GM12878 (cell line): ENCODE measurements around the gene PRF1. TPM values are rescaled to one million over a fixed set of nuclear protein-coding genes. Genes with fewer than 3 reads are reported as not detected.

Source experiments
- ATAC-seq: fragments of 200-7000 bp; cut with Tn5 transposase; 3 replicates; pipeline ENCODE4 v1.9.1; 2020; ENCODE audit warnings: mild to moderate bottlenecking, moderate library complexity
- BruUV-seq: library from RNA; stranded (reverse); fragments of 400-500 nt; replicated peaks from 2 replicates; lab custom pipeline; 2021; lab: Mats Ljungman, UMichigan
- CTCF ChIA-PET: fragments of 300-600 bp; sonication (Branson Sonifier 250); formaldehyde crosslinking; extraction: SDS; loops from one replicate; lab custom pipeline; 2021; ENCODE audit warnings: inconsistent platforms; lab: Yijun Ruan, JAX
- POLR2A ChIA-PET: fragments of 350-600 bp; formaldehyde crosslinking; extraction: SDS; loops from one replicate; lab custom pipeline; 2021; ENCODE audit warnings: inconsistent platforms; lab: Charles Lee
- RAD21 ChIA-PET: fragments of 300-600 bp; sonication (Branson Sonifier 250); formaldehyde crosslinking; loops from one replicate; lab custom pipeline; 2023; ENCODE audit warnings: antibody characterized with exemption; ENCODE audit not compliant: unreplicated experiment; lab: Charles Lee
- SMC1A ChIA-PET: fragments of 300-600 bp; sonication (Branson Sonifier 250); formaldehyde crosslinking; loops from one replicate; lab custom pipeline; 2023; ENCODE audit not compliant: unreplicated experiment, uncharacterized antibody; lab: Charles Lee
- DNase-seq: peaks from one replicate; pipeline ENCODE4 v3.0.0-alpha.2; 2011; ENCODE audit warnings: low read depth, low spot score
- FAIRE-seq: peaks from 3 replicates; lab custom pipeline; 2011; peaks lifted over from hg19 to GRCh38; lab: Jason Lieb, UNC
- H2AFZ ChIP-seq: 2 replicates; pipeline ENCODE4 v1.6.0; 2011; ENCODE audit warnings: low read depth, low read length, control low read depth; ENCODE audit not compliant: control insufficient read depth
- H3K27ac ChIP-seq: 2 replicates; pipeline ENCODE4 v1.5.1; 2011; ENCODE audit warnings: control low read depth; ENCODE audit not compliant: control insufficient read depth, insufficient read depth
- H3K27me3 ChIP-seq, 2 experiments: replicated peaks in 1 of 2; 2 replicates each; pipeline versions ENCODE4 v1.6.0 to v1.6.1; 2011; ENCODE audit warnings: low read length in 1 of 2; ENCODE audit not compliant: control insufficient read depth in 2 of 2, insufficient read depth in 2 of 2
- H3K36me3 ChIP-seq, 2 experiments: 2 replicates each; pipeline ENCODE4 v1.5.1; 2011; ENCODE audit warnings: low read length in 1 of 2; ENCODE audit not compliant: control insufficient read depth in 2 of 2, insufficient read depth in 2 of 2
- H3K4me1 ChIP-seq: 2 replicates; pipeline ENCODE4 v1.6.1; 2011; ENCODE audit warnings: mild to moderate bottlenecking, low read length, moderate library complexity, mixed read lengths; ENCODE audit not compliant: control insufficient read depth, insufficient read depth
- H3K4me2 ChIP-seq: 2 replicates; pipeline ENCODE4 v1.6.0; 2011; ENCODE audit warnings: control low read depth; ENCODE audit not compliant: control insufficient read depth, insufficient read depth
- H3K4me3 ChIP-seq: fragments of 200-600 bp; sonication (generic); 2 replicates; pipeline ENCODE4 v1.5.1; 2016
- H3K79me2 ChIP-seq: 2 replicates; pipeline ENCODE4 v1.6.0; 2011; ENCODE audit warnings: low read length; ENCODE audit not compliant: control insufficient read depth, insufficient read depth
- H3K9ac ChIP-seq: 2 replicates; pipeline ENCODE4 v1.8.0; 2011; ENCODE audit warnings: low read length, control low read depth, mixed read lengths; ENCODE audit not compliant: control insufficient read depth, insufficient read depth
- H3K9me3 ChIP-seq: replicated peaks from 3 replicates; pipeline ENCODE4 v1.5.1; 2011; ENCODE audit warnings: mild to moderate bottlenecking, low read length; ENCODE audit not compliant: control insufficient read depth, insufficient read depth
- H4K20me1 ChIP-seq: 2 replicates; pipeline ENCODE4 v1.6.0; 2011; ENCODE audit not compliant: control insufficient read depth, insufficient read depth
- CEBPB ChIP-seq, 2 experiments: fragments of 150-350 bp in 1 of 2; IDR thresholded peaks; 2 replicates each; pipeline ENCODE4 v1.6.1; 2012 to 2014; ENCODE audit warnings: low read depth in 2 of 2, low read length in 2 of 2, borderline replicate concordance in 1 of 2, inconsistent platforms in 1 of 2
- MXI1 ChIP-seq: fragments of 150-350 bp; IDR thresholded peaks from 2 replicates; pipeline ENCODE4 v1.6.1; 2011; ENCODE audit warnings: low read depth, mild to moderate bottlenecking, inconsistent platforms, low read length, improper control_type of control experiment
- ZSCAN29 ChIP-seq: fragments of 450-650 bp; IDR thresholded peaks from 2 replicates; pipeline ENCODE4 v1.6.1; 2017; ENCODE audit warnings: mild to moderate bottlenecking, moderate library complexity
- WGBS: methylation state at CpG from one replicate; pipeline ENCODE4 v1.1.6; 2016; ENCODE audit warnings: low lambda C conversion rate; ENCODE audit not compliant: insufficient replicate concordance, insufficient coverage; ENCODE audit errors: missing lambda C conversion rate; 5-methylcytosine and 5-hydroxymethylcytosine counted together
- in situ Hi-C: fragments of 300-500 bp; cut with MboI; formaldehyde crosslinking; loops from 9 replicates; pipeline ENCODE4 v1.14.3; 2018; ENCODE audit warnings: mixed read lengths
- intact Hi-C: fragments of 100-400 bp; cut with micrococcal nuclease; formaldehyde crosslinking; loops from one replicate; pipeline ENCODE4 v1.14.2; 2022; ENCODE audit not compliant: unreplicated experiment
- polyA plus RNA-seq, 11 experiments: library from polyadenylated mRNA; depleted of rRNA in 4 of 11; unstranded in 6 of 11; stranded (reverse) in 5 of 11; fragments of >200 nt; fragmentation: Nextera tagmentation in 4 of 11; fragmentation: Illumina TruSeq in 1 of 11; extraction: Ambion mirVana in 4 of 11; extraction: Trizol in 1 of 11; gene quantifications; 1 replicate in 1 of 11; 2 replicates in 10 of 11; pipeline versions ENCODE4 v1.2.1 to v1.2.3, GENCODE V29; 2011 to 2016; ENCODE audit warnings: inconsistent platforms in 2 of 11, missing spikeins in 2 of 11, low read depth in 1 of 11
- total RNA-seq, 4 experiments: library from RNA; depleted of rRNA in 3 of 4; stranded (reverse); fragments of >200 nt in 3 of 4; fragmentation: Illumina TruSeq in 1 of 4; extraction: Trizol in 1 of 4; gene quantifications; 2 replicates each; pipeline versions ENCODE4 v1.2.1 to v1.2.3, GENCODE V29; 2013 to 2021
- TF ChIP-seq, protein P1 (sequence below): fragments of 450-650 bp; IDR thresholded peaks from 2 replicates; pipeline ENCODE4 v1.6.1; 2017; ENCODE audit warnings: mild to moderate bottlenecking

The PRF1 gene
- total and polyA plus RNA-seq, 10 of the 15 experiments (the other 5 are each of a cell fraction or from before 2014, with no cell fraction given) = 0.84 to 15.7 (median 1.3) TPM

DNA sequence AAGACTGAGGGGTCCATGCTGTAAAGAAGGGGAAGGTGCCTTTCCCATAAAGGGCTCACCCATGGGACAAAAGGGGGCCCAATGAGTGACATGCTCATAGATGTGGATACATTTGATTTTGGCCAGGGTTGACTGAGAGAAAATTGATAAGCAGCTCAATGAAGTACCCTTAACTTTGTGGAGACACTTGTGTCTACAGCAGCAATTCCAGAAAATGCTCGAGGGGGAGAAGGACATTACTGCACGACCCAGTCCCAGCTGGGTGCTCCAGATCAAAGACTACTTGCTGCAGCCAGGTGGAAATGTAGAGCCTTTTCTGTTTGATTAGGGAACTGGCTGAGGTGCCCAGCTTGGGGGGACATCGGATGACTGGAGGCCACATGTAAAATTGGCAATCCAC, 47.6 kb upstream of the PRF1 start:
- DNase-seq (no peak), ATAC-seq (no peak), FAIRE-seq (no peak)
- intact Hi-C loops (no loop called here), in situ Hi-C loops (no loop called here)
- no peak overlapping the region for H3K9ac ChIP-seq
- peaks cover 22% of the 10 kb centered on the region for H3K9me3 ChIP-seq
- POLR2A ChIA-PET = no interaction called here
- H4K20me1 ChIP-seq = no peaks in the 10 kb centered on the region
- no peak overlapping the region for H3K4me3 ChIP-seq
- H3K36me3 ChIP-seq = no peaks in the 10 kb centered on the region
- TF ChIP-seq MXI1 (no peak), CEBPB (IDR thresholded peaks at IDR 0.05; ENCODE audit: borderline replicate concordance in 1 of 2, low read depth in 2 of 2, low read length in 2 of 2) (no peak)
- TF ChIP-seq, protein P1, sequence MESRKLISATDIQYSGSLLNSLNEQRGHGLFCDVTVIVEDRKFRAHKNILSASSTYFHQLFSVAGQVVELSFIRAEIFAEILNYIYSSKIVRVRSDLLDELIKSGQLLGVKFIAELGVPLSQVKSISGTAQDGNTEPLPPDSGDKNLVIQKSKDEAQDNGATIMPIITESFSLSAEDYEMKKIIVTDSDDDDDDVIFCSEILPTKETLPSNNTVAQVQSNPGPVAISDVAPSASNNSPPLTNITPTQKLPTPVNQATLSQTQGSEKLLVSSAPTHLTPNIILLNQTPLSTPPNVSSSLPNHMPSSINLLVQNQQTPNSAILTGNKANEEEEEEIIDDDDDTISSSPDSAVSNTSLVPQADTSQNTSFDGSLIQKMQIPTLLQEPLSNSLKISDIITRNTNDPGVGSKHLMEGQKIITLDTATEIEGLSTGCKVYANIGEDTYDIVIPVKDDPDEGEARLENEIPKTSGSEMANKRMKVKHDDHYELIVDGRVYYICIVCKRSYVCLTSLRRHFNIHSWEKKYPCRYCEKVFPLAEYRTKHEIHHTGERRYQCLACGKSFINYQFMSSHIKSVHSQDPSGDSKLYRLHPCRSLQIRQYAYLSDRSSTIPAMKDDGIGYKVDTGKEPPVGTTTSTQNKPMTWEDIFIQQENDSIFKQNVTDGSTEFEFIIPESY = no peak
- CTCF ChIA-PET = no interaction called here
- no peak overlapping the region for H3K4me2 ChIP-seq
- no TSS peak for BruUV-seq
- no peaks in the 10 kb centered on the region for H3K79me2 ChIP-seq
- H3K27ac ChIP-seq = no peak overlapping the region
- WGBS = 55% methylated on average over 3 of the region's 3 CpGs
- SMC1A ChIA-PET = no interaction called here
- no peaks in the 10 kb centered on the region; a peak in 1 of 4 replicates for H3K27me3 ChIP-seq
- H3K4me1 ChIP-seq = no peaks in the 10 kb centered on the region
- no peak overlapping the region for H2AFZ ChIP-seq
- RAD21 ChIA-PET = no interaction called here

DNA sequence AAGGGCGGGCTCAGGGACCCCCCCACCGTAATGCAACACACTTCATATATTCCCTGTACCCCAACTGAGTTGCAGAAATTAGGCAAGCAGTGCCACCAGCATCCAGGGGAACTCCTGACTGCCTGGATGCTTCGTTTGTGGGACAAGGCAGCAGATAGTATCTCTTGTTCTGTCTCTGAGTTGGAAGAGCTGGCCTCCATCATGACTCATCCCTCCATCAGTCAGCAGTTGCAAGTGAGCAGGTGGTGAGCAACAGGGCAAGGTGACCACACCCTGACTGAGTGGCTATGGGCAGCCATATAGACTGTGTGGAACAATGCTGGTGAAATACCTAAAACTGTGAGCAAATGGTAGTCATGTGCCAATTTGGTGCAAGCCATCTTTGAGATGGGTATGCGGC, 47.0 kb upstream of the PRF1 start:
- in situ Hi-C loops = no loop called here
- no peaks in the 10 kb centered on the region for H4K20me1 ChIP-seq
- CTCF ChIA-PET = no interaction called here
- no peak overlapping the region for H2AFZ ChIP-seq
- H3K36me3 ChIP-seq = no peaks in the 10 kb centered on the region
- ATAC-seq (no peak), DNase-seq (no peak)
- WGBS = 26% methylated on average over 4 of the region's 4 CpGs
- POLR2A ChIA-PET = no interaction called here
- SMC1A ChIA-PET = no interaction called here
- H3K27ac ChIP-seq = no peak overlapping the region
- no peak overlapping the region for H3K9ac ChIP-seq
- intact Hi-C loops = no loop called here
- peaks cover 22% of the 10 kb centered on the region for H3K9me3 ChIP-seq
- H3K4me2 ChIP-seq = no peak overlapping the region
- H3K27me3 ChIP-seq = no peaks in the 10 kb centered on the region; a peak in 1 of 4 replicates
- no peaks in the 10 kb centered on the region for H3K4me1 ChIP-seq
- RAD21 ChIA-PET = no interaction called here
- H3K4me3 ChIP-seq = no peak overlapping the region
- BruUV-seq = no TSS peak
- no peak for TF ChIP-seq ZSCAN29
- TF ChIP-seq, all 136 proteins: peak for 0
- no peaks in the 10 kb centered on the region for H3K79me2 ChIP-seq
- FAIRE-seq = no peak
